Amygdala (tissue), 56 donors: ENCODE data around the gene DNAJB2.

Experiments
- DNase-seq, 56 donors: peaks; one replicate each; lab custom pipeline; 2025; lab: John Stamatoyannopoulos, UW

Gene DNAJB2

DNA sequence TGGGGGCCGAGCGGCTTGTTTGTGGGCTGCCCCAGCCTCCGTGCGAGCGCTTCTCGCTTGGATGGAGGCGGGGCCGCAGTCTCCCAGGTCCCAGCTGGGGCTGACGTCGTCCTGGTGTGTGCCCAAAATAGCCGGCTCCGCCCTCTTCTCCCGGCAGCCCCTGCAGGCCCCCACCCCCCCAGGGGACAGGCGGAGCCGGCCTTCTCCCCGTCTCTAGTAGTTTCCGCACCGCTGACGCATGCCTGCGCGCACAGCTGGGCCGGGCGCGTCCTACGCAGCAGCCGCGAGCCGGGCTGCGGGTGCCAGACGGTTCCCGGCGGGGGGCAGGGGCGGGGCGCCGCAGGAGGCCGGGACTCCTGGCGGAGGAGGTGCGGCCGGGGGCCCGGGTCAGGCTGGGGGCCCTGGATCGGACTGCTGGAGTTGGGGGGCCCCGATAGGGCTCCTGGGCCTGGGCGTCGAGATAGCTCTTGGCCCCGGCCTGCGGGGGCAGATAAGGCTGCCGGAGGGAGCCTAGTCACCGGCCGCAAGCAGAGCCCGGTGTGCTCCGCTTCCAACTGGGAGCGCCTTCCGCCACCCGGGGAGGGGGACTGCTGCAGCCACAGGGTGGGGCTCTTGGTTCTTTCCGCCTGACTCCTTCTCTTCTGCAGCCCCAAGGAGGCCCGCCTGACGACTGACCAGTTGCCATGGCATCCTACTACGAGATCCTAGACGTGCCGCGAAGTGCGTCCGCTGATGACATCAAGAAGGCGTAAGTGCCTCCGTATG lies at the start of gene DNAJB2:
DNAJB2 (plus strand) TSS at position 216 of the 765 bp plus-strand sequence; CDS start at position 684, 468 bp downstream.
- peak; percentile 55 to 99 (median 97) for DNase-seq

DNA sequence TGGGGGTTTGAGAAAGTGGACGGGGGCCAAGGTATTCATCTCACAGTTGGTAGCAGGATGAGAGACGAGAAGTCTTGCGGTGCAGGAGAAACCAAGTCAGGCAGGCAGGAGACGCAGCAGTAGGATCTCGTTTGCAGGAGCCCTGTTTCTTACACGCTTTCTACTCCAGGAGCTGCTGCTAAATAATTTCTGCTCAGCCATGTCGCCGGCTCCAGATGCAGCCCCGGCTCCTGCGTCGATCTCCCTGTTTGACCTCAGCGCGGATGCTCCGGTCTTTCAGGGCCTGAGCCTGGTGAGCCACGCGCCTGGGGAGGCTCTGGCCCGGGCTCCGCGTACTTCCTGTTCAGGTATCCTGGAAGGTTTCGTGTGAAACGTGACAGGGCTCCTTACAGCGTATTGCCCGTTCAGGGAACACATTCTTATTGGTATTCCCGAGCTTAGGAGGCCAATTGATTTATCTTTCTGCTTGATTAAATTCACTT lies 49.1 kb upstream of the DNAJB2 start:
- peak in 3 of 56 donors; percentile 17 to 52 (median 51) for DNase-seq

DNA sequence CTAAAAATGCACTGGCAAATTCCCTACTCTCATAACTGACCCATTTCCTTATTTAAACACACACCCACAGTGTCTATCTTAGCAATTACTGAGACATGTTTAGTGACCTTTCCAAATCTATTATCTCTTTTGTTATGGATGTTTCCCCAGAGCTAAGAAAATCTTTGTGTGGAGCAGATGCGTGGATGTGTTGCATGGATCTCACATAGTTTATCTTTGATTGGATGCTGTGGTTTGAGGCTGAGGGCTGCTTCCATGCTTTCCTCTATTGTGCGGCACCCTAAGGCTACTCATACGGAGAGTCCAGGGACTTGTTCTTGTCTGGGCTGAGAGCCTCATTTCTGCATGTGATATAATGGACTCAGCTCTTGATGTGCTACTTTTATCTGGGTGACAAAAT lies 44.8 kb upstream of the DNAJB2 start:
- DNase-seq: no peak

DNA sequence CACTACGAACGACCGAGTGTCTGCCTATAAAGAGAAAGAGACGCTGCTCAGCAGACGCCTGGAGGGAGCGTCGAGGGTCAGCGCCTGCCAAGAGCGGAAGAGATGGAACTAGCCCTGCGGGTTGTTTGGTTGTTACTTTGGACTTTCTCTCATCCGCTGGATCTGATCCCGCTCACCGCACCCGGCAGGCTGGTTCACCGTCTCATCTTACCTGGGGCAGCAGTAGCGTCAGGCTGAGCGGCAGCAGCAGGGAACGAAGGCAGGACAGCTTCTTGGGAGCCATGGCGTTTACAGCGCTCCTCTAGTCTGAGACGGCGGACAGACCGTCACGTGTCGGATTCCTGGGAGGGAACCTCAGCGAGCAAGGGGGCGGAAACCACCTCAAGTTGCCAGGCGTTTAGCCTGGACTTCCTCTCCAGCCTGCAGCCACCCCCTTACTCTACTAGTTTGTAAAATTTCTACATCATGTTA lies 35.8 kb upstream of the DNAJB2 start:
- DNase-seq: no peak

DNA sequence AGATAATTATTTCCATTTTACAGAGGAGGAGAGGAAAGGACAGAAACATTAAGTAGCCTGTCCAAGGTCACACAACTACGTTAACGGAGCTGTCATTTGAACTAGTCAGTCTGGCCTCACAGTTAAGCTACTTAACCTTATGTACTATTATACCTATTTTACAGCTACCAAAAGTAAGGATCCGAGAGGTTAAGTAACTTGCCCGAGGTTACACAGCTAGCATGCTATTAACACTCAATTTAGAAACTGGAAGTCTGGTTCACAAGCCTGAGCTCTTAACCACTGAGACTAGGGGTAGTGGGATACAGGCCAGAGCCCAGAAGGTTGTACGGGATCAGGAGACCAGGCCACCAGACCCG lies 34.4 kb upstream of the DNAJB2 start:
- DNase-seq: no peak

DNA sequence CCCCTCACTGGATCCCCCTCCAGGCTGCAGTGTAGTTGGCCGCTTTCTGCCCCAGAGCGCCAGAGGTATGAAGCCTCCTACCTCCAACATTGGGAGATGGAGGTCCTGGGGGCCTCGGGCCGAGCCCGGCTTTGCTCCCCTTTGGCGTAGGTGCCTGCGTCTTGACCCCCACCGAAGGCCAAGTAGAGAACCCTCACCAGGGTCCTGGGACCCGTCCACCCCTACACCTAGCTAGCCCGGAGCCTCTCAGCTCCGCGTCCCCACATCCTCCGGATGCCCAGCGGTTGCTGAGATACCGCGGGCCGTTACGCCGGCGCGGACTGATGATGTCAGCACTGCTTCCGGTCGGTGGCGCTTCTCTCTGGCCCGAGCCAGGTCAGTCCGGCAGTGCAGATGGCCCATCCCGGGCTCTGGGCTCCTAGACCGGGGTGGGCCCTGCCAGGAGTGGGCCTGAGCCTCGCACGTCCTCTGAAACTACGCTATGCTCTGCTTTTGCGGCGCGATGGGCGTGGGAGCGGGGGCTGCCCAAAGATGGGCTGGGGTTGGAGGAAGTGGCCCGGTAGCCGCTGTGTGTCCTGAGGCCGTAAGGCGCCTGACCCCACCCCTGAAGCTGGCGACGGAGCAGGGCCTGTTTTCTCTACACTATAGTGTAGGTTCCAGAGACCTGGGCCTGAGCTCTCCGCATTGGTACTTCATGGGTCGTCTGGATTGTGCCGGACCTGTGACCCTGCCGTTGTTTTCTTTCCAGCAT lies 33.8 kb upstream of the DNAJB2 start, which contains the start of the genes GLB1L and STK16:
GLB1L (minus strand) TSS at position 297 of the 751 bp plus-strand sequence. CDS start 1,871 bp downstream, outside the sequence.
STK16 (plus strand) TSS at position 332 of the 751 bp plus-strand sequence. CDS start 521 bp downstream, outside the sequence.
- peak; percentile 61 to 96 (median 85) for DNase-seq

DNA sequence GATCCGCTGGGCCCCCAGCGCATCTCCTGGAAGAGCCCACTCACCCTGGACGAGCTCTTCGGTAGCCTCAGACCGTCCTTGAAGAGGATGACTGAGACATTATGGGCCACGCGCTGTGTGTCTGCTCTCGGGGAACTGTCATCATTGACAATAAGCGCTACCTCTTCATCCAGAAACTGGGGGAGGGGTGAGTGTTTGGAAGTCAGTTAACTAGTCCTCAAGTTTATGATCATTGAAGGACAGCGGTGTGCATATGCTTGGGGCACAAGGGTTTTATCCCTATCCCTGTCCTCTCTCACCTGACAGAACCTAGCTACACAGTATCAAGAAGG lies 33.3 kb upstream of the DNAJB2 start:
- DNase-seq: no peak

DNA sequence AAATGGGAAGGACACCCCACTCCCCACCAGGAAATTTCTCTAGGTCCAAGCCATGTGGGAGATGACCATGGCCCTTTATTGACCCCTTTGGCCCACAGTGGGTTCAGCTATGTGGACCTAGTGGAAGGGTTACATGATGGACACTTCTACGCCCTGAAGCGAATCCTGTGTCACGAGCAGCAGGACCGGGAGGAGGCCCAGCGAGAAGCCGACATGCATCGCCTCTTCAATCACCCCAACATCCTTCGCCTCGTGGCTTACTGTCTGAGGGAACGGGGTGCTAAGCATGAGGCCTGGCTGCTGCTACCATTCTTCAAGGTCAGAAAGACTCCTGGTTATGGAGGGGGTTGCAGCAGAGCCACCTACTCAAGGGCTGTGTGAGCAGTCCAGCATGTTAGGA lies 32.6 kb upstream of the DNAJB2 start:
- no peak for DNase-seq

DNA sequence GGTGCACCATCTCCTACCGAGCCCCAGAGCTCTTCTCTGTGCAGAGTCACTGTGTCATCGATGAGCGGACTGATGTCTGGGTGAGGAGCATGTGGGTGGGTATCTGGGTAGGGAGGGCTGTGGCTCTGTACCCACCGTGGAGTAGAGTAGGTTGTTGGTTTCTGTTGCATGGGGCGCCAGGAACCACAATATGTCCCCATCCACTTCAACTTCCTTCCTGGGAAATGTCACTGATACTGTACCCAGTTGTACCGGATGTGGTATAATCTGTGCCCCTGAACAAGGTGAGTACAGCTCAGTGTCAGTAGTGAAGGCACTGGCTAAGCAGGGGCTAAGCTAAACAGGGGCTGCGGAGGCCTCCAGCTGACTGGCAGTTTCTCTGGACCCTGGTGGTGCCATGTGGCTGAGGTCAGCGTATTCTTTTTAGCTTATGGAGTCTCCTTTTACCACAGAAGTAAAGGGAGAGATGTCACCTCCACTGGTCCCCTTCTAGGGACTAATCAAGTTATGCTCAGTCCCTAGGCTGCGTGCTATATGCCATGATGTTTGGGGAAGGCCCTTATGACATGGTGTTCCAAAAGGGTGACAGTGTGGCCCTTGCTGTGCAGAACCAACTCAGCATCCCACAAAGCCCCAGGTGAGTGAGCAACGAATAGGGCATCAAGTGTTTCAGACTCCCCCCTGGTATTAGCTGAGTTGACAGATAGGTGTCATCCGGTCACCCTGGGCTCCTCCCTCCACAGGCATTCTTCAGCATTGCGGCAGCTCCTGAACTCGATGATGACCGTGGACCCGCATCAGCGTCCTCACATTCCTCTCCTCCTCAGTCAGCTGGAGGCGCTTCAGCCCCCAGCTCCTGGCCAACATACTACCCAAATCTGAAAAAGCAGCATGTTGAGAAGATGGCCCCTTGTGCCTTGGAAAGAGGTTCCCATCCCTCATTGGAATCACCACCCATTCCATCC lies 31.2 kb upstream of the DNAJB2 start:
- no peak for DNase-seq

DNA sequence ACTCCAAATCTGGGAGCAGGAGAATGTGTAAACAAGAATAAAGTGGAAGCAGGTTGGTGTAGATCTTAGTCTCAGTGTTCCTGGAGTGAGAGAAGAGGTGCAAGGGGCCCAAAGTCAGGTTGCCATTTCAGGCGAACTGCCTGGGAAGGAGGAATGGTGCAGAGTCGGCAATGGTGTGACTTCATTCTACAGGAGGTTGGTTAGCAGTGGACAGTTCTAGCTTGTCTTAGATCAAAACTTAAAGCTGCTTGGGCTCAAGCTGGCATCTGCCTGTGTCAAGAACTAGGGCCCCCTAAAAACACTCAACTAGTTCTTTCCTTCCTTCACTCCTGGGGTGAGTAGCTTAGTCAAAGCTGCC lies 30.3 kb upstream of the DNAJB2 start:
- DNase-seq: no peak

DNA sequence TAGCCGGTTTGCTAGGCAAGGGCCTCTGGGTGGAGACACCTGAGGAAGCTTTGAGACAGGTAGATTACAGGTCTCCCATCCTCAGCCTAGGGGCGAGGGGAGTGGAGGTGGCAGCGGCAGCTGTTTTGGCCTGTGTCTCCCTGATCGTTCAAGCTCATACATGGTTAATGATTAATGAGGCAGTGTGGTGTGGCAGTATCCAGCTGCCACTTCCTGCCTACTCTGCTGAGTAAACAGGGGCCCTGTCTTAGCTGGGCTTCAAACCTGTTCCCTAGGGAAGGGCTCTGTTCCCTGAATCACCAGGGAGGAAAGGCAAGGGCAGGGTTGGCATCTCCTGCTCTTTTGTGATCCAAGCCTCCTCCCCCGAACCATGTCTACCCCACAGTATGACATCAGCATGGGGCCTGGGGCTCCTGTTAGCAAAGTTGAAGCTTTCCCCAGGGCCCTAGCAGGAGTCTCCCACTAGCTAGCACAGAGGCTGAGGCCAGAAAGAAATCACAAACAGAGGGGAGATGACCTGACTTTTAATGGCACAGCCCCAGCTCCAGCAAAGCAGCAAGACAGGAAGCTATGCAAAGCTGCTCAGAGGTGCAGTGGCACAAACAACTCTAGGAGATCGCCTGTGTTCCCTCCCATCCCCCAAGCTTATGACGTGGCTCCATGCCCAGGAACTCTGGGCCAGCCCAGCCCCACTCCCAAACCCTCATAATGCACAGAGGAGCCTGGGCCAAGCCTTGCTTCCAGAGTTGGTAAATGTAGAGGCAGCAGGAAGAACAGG lies 29.8 kb upstream of the DNAJB2 start:
- DNase-seq: peak in 47 of 56 donors; percentile 7 to 75 (median 47)

DNA sequence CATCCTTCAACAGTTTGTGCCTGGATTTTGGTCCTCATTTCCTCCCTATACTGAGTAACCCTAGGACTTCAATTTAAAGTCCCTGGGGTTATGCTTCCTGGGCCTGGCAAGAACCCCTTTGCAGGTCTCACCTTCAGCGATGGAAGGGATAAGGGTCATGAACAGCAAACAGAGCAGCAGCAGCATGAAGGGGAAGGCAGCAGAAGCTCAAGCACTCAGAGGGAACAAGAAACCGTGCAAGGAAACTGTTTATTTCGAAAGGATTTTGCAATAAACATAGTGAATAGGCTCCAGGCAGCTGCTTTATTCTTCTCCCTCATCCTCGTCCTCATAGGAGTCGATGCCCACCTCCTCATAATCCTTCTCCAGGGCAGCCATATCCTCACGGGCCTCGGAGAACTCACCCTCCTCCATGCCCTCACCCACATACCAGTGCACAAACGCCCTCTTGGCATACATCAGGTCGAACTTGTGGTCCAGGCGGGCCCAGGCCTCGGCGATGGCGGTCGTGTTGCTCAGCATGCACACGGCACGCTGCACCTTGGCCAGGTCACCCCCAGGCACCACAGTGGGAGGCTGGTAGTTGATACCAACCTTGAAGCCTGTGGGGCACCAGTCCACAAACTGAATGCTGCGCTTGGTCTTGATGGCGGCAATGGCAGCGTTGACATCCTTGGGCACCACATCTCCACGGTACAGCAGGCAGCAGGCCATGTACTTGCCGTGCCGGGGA lies 29.0 kb upstream of the DNAJB2 start:
- no peak for DNase-seq

DNA sequence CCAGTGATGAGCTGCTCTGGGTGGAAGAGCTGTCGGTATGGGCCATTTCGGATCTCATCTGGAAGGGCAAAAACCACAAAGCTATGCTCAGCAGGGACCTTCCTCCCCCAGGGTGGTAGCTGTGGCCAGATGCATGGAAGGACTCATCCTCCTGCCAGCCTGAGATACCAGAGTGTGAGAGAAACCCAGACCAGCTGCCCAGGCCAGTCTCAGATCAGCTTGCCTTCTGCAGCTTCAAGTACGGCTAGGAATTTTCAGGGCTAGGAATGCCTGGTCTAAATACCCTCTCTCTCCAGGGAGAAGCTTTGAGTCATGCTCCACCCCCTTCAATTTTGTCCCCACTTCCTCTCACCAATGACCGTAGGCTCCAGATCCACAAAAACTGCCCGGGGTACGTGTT lies 27.5 kb upstream of the DNAJB2 start:
- no peak for DNase-seq

DNA sequence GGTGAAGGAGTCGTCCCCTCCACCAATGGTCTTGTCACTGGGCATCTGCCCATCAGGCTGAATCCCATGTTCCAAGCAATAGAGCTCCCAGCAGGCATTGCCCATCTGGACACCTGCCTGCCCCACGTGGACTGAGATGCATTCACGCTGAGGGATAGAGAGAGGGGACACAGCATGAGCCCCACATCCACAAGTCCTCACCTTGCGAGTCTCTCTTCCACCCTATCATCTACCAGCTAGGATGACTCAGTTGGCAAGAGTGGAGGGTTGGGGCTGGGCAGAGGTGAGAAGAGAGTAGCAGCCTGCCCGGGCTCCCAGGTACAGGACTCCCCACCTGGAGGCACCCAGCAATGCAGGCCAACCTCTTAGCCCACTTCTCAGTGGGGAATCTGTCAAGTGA lies 27.1 kb upstream of the DNAJB2 start:
- no peak for DNase-seq

DNA sequence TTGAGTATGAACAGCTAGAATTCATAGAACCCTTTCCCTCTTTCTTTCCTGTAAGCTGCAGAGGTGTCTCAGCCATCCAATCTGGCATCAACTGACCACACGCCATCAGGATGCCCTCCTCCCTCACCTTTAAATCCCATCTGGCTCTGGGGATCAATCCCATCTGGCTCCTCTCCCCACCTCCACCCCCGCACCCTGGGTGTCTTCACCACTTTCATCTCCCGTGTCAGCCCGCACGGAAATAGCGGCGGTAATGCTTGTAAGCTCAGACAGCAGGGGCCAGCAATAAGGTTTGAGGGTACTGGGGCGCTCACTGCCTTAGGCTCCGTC lies 26.6 kb upstream of the DNAJB2 start:
- peak in 3 of 56 donors; percentile 9 to 48 (median 45) for DNase-seq

DNA sequence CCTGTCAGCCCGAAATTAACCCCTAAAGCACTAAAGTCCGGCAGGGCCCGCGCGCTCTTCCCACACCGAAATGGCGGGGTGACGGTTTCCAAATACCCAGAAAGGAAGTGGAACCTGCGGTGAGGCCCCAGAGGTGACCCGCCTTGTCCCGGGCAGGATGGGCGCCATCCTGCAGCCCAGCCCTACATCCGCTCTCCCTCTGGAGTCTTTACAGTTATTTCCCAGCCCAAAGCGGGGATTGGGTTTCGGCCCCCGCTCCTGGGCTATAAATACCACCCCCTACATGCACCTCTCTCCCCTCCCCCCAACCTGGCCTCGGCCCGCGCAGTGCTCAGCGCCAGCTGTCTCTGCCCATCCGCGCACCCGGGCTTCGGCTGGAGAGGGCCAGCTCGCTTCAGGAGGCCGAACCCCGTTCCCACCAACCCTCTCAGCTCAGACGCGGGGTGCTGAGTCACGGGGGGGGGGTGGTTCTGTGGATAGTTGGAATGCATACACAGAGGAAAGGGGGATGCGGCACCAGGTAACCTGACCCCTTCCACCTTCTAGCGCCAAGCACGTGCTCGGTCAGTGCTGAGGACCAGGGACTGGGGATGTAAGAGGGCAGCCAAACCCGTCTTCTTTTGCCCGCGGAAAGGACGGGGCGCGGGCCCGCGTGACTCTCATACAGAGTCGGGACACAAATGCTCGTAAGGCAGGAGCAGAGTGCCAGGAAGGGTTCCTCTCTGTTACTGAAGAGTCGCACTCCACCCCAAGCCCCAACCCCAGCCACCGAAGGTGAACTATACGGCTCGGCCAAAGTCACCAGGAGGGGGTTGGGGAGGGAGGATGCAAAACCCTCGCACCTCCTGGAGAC lies 26.0 kb upstream of the DNAJB2 start, which contains the start of gene TUBA4B:
TUBA4B (plus strand) TSS at position 344 of the 853 bp plus-strand sequence; CDS start at position 509, 165 bp downstream.
- peak in 14 of 56 donors; percentile 19 to 60 (median 36) for DNase-seq

DNA sequence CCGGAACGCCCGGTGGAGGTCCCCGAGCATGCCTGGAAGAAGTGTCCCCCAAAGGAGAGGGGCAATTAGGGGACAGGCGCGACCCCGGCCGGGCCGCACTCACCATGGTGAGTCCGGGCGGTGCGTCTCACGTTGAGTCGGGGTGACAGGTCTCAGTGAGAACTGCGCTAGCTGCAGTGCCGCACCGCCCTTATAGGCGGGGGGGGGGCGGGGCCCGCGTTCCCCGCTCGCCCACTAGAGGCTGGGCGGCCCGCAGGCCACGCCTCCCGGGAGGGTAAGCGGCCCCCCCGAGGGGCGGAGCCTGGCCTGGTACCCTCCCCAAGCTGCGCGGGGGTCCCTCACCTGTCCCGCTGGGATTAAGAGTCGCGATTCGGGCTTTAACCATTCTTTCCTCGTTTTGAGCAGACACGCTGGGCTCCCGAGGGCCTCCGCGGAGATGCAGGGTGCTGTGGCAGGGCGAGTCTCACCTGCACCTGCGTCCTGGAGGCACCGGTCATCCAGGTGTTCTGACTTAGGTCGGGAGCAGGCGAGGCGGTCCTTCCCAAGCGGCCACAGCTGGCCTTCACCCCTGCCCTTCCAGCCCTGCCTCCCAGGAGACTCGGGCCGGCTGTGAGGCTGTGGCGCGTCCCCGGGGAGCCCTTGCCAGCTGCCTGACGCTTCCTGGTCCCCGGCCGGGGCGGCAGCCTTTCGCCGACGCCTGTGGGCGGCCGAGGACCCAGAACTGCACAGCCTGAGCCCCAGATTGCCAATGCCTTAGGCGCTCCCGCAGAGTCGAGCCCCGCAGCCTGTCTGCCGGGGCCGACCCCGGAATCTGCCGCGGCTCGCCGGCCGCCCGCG lies 25.2 kb upstream of the DNAJB2 start, which contains the start of gene TUBA4A:
TUBA4A (minus strand) TSS at position 166 of the 837 bp plus-strand sequence; CDS start at position 106, 60 bp downstream.
- DNase-seq: peak in 53 of 56 donors; percentile 22 to 88 (median 65)
